Measurements from ENCODE around the gene DYNC1I1. TPM values are rescaled to one million over a fixed set of nuclear protein-coding genes. Genes with fewer than 3 reads are reported as not detected.

Gene DYNC1I1
- total RNA-seq, 1 experiment from 2014 or later, result 2.2 TPM

- Histone ChIP-seq H3K36me3 (no peaks in the 10 kb centered on the region), H3K4me3 (no peak overlapping the region), H3K9me3 (no peaks in the 10 kb centered on the region), H3K27me3 (no peaks in the 10 kb centered on the region)
- no peak for DNase-seq
These were observed 317.2 kb downstream of the DYNC1I1 start for GRCh38 chr7:96089511-96089910.

GRCh38 chr7:96090756-96091155 lies 318.4 kb downstream of the DYNC1I1 start:
- H3K4me3 ChIP-seq, result no peak overlapping the region
- no peak for DNase-seq
- no peaks in the 10 kb centered on the region for H3K9me3 ChIP-seq
- no peaks in the 10 kb centered on the region for H3K27me3 ChIP-seq
- H3K36me3 ChIP-seq, result no peaks in the 10 kb centered on the region

GRCh38 chr7:96093435-96093834 lies 321.1 kb downstream of the DYNC1I1 start:
- Histone ChIP-seq H3K36me3 (no peaks in the 10 kb centered on the region), H3K27me3 (no peaks in the 10 kb centered on the region), H3K9me3 (no peaks in the 10 kb centered on the region), H3K4me3 (no peak overlapping the region)
- no peak for DNase-seq

- Histone ChIP-seq H3K9me3 (no peaks in the 10 kb centered on the region), H3K36me3 (no peaks in the 10 kb centered on the region), H3K4me3 (no peak overlapping the region), H3K27me3 (no peaks in the 10 kb centered on the region)
- no peak for DNase-seq
These were observed 325.5 kb downstream of the DYNC1I1 start for GRCh38 chr7:96097835-96098234.

GRCh38 chr7:96100737-96101136 lies 328.4 kb downstream of the DYNC1I1 start:
- DNase-seq, result no peak
- no peak overlapping the region for H3K4me3 ChIP-seq
- no peaks in the 10 kb centered on the region for H3K9me3 ChIP-seq
- H3K27me3 ChIP-seq, result no peaks in the 10 kb centered on the region
- no peaks in the 10 kb centered on the region for H3K36me3 ChIP-seq

- Histone ChIP-seq H3K9me3 (no peaks in the 10 kb centered on the region), H3K36me3 (no peaks in the 10 kb centered on the region), H3K4me3 (no peak overlapping the region), H3K27me3 (no peaks in the 10 kb centered on the region)
- no peak for DNase-seq
These were observed 329.9 kb downstream of the DYNC1I1 start for GRCh38 chr7:96102096-96102811.

GRCh38 chr7:96104984-96105383 lies 332.6 kb downstream of the DYNC1I1 start:
- no peaks in the 10 kb centered on the region for H3K36me3 ChIP-seq
- no peak overlapping the region for H3K4me3 ChIP-seq
- no peaks in the 10 kb centered on the region for H3K9me3 ChIP-seq
- no peak for DNase-seq
- no peaks in the 10 kb centered on the region for H3K27me3 ChIP-seq

- H3K9me3 ChIP-seq, result no peaks in the 10 kb centered on the region; the same call in 1 of the 2 replicates
- no peaks in the 10 kb centered on the region for H3K27me3 ChIP-seq
- no peak overlapping the region for H3K4me3 ChIP-seq
- no peaks in the 10 kb centered on the region for H3K36me3 ChIP-seq
- no peak for DNase-seq
These were observed 339.1 kb downstream of the DYNC1I1 start for GRCh38 chr7:96111405-96111804.

GRCh38 chr7:96114190-96114589 lies 341.8 kb downstream of the DYNC1I1 start:
- Histone ChIP-seq H3K9me3 (no peaks in the 10 kb centered on the region; the same call in 1 of the 2 replicates), H3K36me3 (no peaks in the 10 kb centered on the region), H3K4me3 (no peak overlapping the region), H3K27me3 (no peaks in the 10 kb centered on the region)
- DNase-seq, result no peak

GRCh38 chr7:96116173-96116572 lies 343.8 kb downstream of the DYNC1I1 start:
- Histone ChIP-seq H3K36me3 (no peaks in the 10 kb centered on the region; the same call in 1 of the 2 replicates), H3K27me3 (no peaks in the 10 kb centered on the region), H3K9me3 (no peaks in the 10 kb centered on the region; the same call in 1 of the 2 replicates), H3K4me3 (no peak overlapping the region)
- no peak for DNase-seq

- Histone ChIP-seq H3K36me3 (no peaks in the 10 kb centered on the region; the same call in 1 of the 2 replicates), H3K4me3 (no peak overlapping the region), H3K27me3 (no peaks in the 10 kb centered on the region), H3K9me3 (no peaks in the 10 kb centered on the region)
- DNase-seq, result no peak
These were observed 346.2 kb downstream of the DYNC1I1 start for GRCh38 chr7:96118449-96119001.

- Histone ChIP-seq H3K9me3 (no peaks in the 10 kb centered on the region), H3K27me3 (no peaks in the 10 kb centered on the region), H3K36me3 (no peaks in the 10 kb centered on the region; the same call in 1 of the 2 replicates), H3K4me3 (no peak overlapping the region)
- no peak for DNase-seq
These were observed 348.3 kb downstream of the DYNC1I1 start for GRCh38 chr7:96120445-96121225.

- Histone ChIP-seq H3K36me3 (no peaks in the 10 kb centered on the region; the same call in 1 of the 2 replicates), H3K27me3 (no peaks in the 10 kb centered on the region), H3K4me3 (no peak overlapping the region), H3K9me3 (no peaks in the 10 kb centered on the region)
- DNase-seq, result no peak
These were observed 349.4 kb downstream of the DYNC1I1 start for GRCh38 chr7:96121752-96122151.

- Histone ChIP-seq H3K9me3 (no peaks in the 10 kb centered on the region), H3K36me3 (no peaks in the 10 kb centered on the region; the same call in 1 of the 2 replicates)
- DNase-seq, result no peak
These were observed 350.4 kb downstream of the DYNC1I1 start for GRCh38 chr7:96122746-96123145.

GRCh38 chr7:96126382-96126781 lies 354.0 kb downstream of the DYNC1I1 start:
- no peaks in the 10 kb centered on the region for H3K27me3 ChIP-seq
- no peaks in the 10 kb centered on the region for H3K36me3 ChIP-seq
- H3K9me3 ChIP-seq, result no peaks in the 10 kb centered on the region
- H3K4me3 ChIP-seq, result no peak overlapping the region
- DNase-seq, result no peak

More at GRCh38 chr7:96122746-96123145, 350.4 kb downstream of the DYNC1I1 start:
- Histone ChIP-seq H3K4me3 (no peak overlapping the region), H3K27me3 (no peaks in the 10 kb centered on the region)

- H3K27me3 ChIP-seq, result no peaks in the 10 kb centered on the region
- DNase-seq, result no peak
- H3K36me3 ChIP-seq, result no peaks in the 10 kb centered on the region
- H3K4me3 ChIP-seq, result no peak overlapping the region
- H3K9me3 ChIP-seq, result no peaks in the 10 kb centered on the region
These were observed 355.4 kb downstream of the DYNC1I1 start for GRCh38 chr7:96127746-96128145.

- Histone ChIP-seq H3K9me3 (no peaks in the 10 kb centered on the region), H3K27me3 (no peaks in the 10 kb centered on the region)
- DNase-seq, result no peak
These were observed 359.2 kb downstream of the DYNC1I1 start for GRCh38 chr7:96131525-96131924.

More at GRCh38 chr7:96131525-96131924, 359.2 kb downstream of the DYNC1I1 start:
- no peak overlapping the region for H3K4me3 ChIP-seq
- H3K36me3 ChIP-seq, result no peaks in the 10 kb centered on the region

All from MG63 (cell line).